ENCODE data around the gene CBL.

The CBL gene

DNA sequence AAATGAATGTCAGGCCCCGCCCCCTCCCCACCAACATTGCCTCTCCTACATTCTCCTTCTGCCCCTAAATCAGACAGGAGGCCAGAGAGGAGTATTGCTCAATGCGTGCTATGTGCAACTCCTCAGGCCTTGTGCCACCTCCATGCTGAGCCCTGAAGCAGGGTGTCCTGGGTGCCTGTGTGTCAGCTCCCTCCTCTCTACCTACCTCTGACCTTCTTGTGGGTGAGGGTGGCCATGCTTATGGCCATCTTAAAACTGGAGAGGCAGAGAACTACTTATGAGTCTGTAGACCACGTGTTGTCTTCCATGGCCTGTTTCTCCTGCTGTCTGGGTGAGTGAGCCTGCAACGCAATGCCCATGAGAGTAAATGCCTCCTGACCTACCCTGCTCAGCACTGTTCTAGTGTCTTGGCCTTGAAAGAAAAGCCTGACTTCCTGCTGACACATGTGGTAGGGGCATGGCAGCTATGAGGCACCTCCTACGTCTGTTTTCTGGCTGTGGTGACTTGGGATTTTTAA, 100.3 kb downstream of the CBL start:
- in situ Hi-C loops (cut with HindIII; ENCODE audit: low sequenced_read_pairs), result loop anchor here (10.0 kb wide), 1 partner anchor 68 kb away; no protein-coding TSS in a partner anchor

DNA sequence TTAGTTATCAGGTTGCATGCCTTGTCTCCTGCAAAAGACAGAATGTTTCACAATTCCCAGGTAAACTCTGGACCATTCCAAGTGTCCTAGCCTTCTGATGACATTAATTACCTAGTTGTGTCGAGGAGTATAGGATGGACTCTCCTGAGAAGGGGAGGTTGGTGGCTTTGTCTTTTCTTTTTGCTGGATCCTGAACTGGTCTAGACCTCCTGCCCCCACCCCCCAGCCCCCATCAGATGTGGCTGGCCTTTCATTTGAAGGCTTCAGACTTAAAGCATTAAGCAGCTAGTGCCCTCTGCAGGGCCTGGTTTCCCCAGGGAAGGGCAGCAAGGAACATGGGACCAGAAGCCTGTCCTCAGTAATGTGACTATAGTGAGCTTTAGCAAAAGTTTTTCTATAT, 101.1 kb downstream of the CBL start:
- in situ Hi-C loops (cut with HindIII; ENCODE audit: low sequenced_read_pairs), result loop anchor here (10.0 kb wide), 1 partner anchor 68 kb away; no protein-coding TSS in a partner anchor

DNA sequence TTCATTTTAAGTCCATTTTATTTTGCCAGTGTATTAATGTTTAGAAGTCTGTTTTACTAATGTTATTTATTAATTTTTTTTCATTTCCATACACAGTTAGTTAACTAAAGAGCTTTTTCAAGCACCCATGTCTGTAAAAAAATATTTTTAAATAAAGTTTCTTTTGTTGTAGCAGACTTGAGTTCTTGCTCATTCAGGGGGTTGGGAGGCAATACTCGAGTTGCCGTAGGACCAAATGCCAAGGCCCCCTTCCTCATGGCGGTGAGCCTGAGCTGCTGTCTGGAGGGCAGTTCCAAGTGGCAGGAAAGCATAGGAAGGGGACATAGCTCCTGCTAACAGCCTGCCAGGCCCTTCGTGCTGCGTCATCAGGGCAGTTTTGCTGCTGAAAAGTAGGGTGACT, 101.8 kb downstream of the CBL start:
- in situ Hi-C loops (cut with HindIII; ENCODE audit: low sequenced_read_pairs), result loop anchor here (10.0 kb wide), 1 partner anchor 67 kb away; no protein-coding TSS in a partner anchor

DNA sequence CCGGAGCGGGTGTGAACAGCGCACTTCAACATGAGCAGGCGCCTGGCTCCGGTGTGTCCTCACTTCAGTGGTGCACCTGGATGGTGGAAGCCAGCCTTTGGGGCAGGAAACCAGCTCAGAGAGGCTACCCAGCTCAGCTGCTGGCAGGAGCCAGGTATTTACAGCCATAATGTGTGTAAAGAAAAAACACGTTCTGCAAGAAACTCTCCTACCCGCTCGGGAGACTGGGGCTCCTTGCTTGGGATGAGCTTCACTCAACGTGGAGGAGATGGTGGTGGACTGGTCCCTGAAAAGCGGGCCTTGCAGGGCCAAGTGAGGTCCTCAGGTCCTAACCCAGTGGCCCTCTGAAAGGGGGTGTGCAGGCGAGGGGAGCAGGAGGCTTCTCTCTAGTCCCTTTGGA, 103.3 kb downstream of the CBL start:
- in situ Hi-C loops (cut with HindIII; ENCODE audit: low sequenced_read_pairs), result loop anchor here (10.0 kb wide), 1 partner anchor 65 kb away; no protein-coding TSS in a partner anchor

DNA sequence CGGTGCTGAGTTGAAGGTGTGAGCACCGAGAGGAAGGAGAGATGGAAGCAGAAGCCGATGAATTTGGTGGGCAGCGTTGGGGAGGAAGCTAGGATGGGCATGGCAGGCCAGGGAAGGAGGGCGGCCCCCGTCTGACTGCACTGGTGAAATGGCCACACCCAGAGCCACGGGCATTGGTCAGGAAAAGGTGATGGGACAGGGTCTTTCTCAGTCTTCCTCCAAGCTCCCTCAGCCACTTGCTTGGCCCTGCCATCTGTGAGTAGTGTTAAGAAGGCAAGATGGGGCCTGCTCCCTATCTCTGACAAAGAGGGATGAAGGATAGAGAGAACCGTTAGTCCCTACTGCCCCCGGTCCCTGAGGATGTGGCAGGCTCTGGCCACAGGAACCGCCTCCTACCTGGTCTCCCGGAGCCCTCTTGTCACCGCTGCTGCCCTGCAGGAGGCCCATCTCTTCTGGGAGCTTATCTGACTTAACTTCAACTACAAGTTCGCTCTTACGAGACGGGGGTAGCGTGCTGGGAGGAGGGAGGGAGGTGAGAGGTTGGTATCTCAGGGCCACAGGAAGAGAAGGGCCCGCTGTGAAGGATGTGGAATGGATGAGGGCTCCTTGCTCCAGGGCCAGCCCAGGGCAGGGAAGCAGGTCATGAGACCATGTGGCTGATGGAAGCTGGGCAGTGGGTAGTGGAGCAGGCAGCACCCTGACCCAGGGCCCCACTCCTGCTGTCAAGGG, 104.0 kb downstream of the CBL start:
- in situ Hi-C loops (cut with HindIII; ENCODE audit: low sequenced_read_pairs), result loop anchor here (10.0 kb wide), 1 partner anchor 65 kb away; no protein-coding TSS in a partner anchor

DNA sequence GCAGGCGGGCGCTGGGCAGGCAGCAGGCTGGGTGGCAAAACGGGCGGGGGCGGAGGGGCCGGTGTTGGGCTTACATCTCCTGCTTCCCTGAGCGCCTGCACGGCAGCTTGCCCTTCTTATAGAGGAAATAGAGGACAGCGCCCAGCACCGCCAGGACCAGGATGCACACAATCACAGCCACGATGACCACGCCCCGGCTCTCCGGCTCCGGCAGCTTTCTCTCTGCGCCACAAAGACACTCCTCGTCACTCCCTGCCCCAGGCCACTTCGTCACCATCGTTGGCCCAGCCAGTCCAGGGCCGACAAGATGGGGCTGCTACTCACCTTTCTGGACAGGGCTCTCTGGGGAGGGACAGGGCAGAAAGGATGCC, 104.5 kb downstream of the CBL start:
- in situ Hi-C loops (cut with HindIII; ENCODE audit: low sequenced_read_pairs), result no loop called here

DNA sequence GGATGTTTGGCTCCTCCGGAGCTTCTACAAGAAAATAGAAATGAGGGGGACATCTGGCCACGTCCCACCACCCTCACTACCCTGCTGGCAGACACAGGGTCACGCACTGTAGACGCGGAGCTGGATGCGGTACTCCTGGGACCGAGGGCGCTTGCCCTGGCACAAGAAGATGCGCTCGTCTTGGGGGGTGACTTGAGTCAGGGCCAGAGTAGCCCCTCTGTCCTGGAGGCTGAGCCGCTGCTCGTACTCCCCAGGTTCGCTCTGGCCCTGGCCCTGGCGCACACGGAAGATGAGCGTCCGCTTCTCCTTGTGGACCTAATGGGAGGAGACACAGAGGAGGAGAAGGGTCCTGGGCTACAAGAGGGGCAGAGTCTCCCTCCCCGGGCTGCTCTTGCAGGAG, 108.6 kb downstream of the CBL start:
- in situ Hi-C loops (cut with HindIII; ENCODE audit: low sequenced_read_pairs), result no loop called here

DNA sequence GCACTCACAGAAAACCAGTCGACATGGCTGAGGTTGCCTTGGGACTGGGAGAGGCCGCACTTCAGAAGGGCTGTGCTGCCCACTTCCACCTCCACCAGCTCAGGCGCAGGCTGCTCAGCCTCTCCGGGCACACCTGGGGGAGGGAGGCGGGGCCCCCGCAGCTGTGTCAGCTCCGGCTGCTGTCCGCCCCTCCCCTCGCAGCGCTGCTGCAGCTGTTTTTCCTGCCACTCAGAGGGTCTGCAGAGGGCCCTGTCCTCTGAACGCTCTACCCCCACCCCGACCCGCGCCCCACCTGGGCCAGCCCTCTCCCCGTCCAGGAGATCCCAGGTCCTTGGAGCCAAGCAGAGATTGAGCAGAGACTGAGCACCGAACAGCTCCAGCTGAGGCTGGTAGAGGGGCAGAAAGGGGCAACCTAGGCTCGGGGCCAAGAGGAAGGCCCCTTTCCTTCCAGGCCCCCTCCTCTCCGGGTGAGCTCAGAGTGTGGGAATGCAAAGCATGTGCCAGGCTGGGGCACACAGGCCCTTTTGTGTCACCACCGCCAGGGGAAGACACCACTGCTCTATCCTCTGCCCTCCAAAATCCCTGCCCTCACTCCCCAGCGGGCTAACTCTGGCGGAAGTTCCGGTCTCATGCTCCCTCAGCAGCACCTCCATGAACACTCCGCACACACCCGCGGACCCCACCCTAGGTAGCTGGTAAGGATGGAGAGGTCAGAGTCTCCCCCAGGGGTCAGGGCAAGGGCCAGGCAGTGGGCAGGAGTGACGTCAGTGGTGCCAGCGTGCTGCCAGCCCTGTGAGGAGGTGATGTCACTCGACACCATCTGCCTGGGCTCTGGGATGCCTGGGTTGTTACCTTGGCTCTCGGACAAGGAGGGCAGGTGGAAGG, 109.2 kb downstream of the CBL start:
- in situ Hi-C loops (cut with HindIII; ENCODE audit: low sequenced_read_pairs), result no loop called here

DNA sequence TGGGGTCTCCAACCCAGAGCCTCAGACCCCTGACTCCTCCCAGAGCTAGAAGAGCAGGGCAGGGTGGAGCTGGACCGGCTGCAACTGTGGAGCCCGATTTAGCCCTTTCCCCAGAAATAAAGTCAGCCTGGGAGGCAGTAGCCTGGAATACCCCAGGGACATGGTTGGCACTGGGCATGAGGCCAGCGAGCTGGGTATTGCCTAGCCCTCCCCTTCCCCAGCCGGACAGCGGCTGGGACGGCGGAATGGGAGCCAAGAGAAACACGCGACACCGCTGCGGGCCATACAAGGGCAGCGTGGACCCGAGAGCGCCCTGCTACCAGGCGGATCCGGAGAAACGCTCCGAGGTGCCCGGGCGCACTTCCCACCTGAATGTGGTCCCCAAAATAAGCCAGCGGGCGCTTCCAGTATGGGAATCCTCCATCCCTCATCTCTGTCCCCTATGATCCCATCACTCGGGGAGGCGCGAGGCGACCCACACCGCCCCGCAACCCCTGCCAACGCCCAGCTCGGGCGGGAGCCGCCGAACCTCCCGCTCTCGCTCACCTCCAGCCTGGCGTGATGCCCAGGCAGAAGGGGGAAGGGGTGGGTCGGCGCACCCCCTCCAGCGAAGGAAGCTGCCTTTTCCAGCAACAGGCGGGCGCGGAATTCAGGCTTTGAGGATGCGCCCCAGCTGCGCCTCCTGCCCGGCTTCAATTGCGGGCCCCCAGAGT, 110.0 kb downstream of the CBL start:
- in situ Hi-C loops (cut with HindIII; ENCODE audit: low sequenced_read_pairs), result no loop called here

DNA sequence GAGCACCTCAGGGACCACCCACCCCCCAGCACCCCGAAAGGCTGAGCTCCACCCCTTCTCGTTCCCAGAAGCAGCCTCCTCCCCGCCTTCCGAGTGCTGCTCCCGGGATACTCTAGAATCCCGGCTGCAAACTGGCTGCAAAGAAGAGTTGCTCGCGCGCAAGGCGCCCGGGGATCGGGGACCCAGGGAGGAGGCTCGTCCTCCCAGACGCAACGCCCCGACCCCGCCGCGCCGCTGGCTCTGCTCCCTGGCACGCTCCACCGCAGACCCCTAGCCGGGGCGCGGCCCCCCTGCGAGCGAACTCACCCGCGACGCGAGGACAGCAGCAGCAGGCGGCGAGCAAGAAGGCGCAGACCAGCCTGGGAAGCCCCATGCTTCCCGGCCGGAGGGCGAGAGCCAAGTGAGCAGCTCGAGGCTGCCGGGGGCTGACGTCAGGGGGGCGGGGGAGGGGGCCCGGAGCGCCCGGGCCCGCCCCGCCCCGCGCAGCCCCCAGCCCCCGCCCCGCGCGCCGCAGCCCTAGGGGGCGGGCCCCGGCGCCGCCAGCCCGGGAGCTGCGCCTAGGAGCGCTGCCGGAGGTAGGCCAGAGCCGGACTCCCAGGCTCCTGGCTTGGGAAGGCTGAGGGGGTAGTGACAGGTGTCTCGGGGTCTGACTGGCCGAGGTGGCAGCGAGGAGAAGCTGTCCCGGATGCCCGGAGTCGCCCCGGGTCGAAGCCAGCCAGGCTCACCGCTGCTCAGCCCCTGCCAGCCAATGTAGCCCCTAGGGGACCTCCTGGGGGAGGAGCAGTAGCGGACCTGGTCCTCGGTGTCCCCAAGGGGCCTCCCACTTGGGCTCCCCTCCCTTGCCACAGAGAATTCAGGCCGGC, 110.8 kb downstream of the CBL start, which contains the start of gene MCAM:
TSS of gene MCAM (minus strand) at position 402 of the 863 bp plus-strand sequence. CDS start at position 373, 29 bp downstream.
- in situ Hi-C loops (cut with HindIII; ENCODE audit: low sequenced_read_pairs), result no loop called here

DNA sequence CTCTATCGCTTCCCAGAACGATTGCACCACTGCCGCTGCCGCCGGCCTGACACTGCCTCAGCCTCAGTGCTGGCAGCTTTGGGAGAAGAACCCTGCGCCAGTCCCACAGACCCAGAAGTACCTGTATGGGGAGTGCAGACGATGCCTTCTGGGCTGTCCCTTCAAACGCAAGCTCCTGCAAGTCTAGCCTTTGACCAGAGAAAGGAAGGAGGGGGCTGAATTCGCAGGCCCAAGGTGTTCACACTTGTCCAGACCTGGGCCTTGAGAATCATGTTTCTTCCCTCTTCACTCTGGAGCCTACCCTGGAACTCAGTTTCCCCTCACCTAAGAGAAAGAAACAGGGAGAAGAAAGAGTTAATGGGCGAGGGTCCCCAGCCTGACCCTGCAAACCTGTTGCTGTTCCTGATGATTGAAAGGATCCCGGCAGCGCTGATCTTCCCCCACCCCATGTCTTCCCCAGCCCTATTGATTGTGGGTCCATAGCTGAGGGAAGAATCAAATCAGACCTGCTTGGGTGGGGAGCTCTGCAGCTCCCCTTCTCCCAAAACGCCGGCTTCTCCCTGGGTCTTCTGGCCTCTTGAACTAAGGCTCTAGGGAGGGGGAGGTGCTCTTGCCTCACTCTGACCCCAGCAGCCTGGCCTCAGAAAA, 111.6 kb downstream of the CBL start:
- in situ Hi-C loops (cut with HindIII; ENCODE audit: low sequenced_read_pairs), result no loop called here

DNA sequence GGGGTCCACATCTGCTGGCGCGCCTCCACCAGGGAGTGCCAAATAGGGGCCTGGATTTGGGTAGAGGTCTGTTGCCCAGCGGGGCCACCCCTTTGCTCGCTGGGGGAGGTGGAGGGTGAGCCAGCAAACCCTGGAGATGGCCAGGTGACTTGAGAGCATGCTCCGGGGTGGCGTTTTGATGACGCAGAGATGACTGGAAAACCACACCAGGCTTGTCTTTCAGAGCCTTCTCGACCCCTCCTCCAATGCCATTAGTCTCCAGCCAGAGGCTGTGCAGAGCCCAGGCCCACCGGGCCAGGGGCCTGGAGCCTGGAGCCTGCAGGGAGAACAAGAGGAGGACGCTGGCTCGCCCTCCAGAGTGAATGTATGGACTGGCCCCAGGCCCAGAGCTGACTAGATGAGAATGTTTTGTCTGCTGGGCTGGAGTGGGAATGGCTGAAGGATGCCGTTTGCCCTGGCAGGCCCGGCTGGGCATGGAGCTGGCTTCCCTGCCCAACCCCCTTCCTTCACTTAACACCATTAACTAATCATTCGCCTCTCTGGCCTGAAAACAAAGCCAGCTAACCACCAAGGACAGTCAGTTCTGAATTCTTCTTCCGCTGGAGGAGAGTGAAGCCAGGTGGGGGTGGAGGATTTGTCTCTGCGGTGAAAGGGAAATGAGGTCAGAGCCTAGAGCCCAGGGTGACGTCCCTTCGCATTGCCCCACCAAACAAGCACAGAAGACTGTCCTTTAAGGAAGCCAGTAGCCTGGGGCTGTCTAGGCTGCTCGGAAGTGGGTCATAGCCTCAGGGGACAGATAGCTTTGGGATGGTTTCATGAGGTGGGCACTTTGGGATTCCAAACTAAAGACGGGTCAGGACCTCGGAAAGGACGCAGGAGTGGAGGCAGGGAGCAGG, 112.3 kb downstream of the CBL start:
- in situ Hi-C loops (cut with HindIII; ENCODE audit: low sequenced_read_pairs), result no loop called here

DNA sequence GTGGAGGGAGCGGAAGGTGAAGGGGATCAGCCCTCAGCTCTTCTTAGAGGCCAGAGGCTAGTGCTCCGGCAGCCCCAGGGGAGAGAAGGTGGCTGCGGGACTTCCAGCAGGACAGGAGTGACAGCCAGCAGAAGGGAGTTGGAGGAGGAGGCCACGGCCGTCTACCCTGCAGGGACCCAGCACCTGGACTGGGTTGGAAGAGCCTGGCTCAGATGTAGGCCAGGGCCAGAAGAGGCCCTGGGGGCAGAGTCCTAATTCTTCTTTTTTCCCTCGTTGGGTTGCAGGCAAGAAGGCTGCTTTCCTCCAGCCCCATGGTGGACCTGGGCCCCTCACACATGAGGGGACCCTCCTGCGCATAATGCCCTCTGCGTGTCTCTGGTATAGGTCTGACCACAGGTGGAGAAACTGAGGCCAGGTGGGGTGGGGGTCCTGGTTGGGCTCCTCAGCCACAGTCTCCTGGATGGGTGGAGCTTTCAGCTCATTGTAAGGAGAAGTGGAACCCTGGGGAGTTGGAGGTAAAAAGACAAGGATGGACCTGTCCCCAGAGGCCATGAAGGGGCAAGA, 113.1 kb downstream of the CBL start:
- in situ Hi-C loops (cut with HindIII; ENCODE audit: low sequenced_read_pairs), result no loop called here

DNA sequence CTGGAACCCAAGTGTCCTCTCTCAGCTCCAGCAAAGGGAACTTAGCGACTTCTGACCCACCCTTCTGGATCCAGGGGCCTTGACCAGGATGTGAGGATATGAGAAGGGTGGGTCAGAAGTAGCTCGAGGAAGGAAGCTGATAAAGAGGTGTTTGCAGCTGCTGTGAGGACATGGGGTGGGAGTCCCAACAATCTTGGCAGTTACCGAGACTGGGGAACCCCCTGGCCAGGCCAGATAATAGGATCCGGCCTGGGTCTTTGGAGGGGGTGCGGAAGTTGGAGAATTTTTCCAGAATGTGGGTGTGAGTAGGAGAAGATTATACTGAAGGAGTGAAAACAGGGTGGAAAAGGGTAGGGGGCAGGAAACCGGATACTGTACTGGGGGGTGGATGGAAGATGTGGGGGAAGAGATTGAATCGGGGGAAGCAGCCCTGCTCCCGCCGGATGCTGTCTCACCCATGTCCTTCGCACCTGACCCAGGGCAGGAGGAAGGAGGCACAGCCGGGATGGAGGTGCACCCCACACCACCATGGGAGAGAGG, 113.6 kb downstream of the CBL start:
- in situ Hi-C loops (cut with HindIII; ENCODE audit: low sequenced_read_pairs), result no loop called here

DNA sequence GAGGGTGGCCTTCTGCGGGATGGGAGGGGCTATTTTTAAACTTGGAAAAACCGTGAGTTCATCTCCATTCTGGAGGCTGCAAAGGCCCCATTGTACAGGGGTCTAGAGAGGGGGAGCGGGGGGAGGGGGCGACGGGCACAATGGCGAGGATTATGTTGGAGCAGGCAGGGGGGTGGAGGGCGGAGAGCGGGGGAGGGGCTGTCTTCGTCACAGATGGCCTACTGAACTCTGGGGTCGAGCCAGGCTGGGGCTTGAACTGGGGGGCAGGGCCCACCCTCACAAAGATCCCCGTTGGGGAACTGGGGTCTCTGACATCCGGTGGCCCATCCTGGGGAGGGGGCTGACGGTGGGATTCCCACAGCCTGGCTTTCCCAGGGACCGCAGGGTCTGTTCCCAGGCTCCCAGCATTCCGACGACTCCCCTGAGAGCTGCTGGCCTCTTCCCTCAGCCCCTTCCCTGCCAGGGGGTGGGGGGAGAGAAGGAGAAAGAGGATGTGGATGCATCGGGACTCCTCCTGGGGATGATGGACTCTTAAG, 114.2 kb downstream of the CBL start:
- in situ Hi-C loops (cut with HindIII; ENCODE audit: low sequenced_read_pairs), result no loop called here

DNA sequence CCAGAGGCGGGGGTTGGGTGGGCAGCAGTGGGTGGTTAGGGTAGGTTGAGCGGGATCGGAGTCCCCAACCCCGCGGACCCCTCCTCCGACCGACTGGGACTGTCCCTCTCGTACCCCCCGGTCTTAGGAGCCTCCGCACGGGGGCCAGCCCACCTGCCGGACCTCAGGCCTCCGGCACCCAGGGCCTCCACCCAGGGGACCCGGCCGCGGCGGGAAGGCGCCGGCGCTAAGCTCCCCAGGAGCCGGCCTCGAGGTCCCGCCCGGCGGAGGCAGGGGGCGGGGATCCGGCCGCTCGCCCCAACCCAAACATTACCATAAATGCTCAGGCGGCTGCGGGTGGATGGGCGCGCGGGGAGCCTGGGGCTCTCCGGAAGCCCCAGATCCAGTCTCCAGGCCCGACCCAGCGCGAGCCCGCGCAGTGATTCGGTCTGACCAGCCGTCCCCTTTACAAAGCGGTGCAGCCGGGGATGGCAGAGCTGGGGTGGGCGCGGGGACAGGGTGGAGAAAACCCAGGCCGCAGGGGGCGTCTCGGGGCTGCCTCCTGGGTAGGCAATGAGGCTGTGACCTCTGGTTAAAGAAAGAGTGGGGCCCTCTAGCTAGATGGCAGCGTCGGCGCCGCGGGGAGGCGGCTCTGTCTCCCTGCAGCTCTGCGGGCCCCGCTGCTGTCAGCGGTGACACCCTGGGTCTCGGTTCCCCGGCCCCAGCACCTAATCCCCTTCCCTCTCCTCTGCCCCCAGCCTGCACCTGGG, 114.8 kb downstream of the CBL start:
- in situ Hi-C loops (cut with HindIII; ENCODE audit: low sequenced_read_pairs), result no loop called here

DNA sequence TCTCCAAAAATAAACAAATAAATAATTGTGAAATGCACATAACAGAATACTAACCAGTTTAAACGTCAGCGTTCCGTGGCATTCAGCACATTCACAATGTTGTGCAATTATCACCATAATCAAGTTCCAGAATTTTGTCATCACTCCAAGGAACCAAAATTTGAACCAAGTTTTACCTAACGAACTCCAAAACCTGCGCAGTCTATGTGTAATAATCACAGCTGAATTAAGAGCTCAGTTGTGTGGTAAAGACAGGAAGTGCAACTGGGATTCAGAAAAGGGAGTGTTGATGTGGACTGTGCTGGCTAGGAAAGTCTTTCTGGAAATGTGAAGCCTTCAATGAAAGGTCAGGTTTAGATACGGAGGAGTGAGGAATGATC, 116.2 kb downstream of the CBL start:
- in situ Hi-C loops (cut with HindIII; ENCODE audit: low sequenced_read_pairs), result no loop called here
